ENCODE results near the gene CMC2. TPM values are rescaled to one million over a fixed set of nuclear protein-coding genes. Genes with fewer than 3 reads are reported as not detected.

Gene CMC2
- total and polyA plus RNA-seq, 10 donors: 28.6 to 104 (median 54.8) TPM

GRCh38 chr16:80966617-80967016, 40.1 kb downstream of the CMC2 start:
- Histone ChIP-seq H3K36me3 (peaks cover 0 to 16% (median 3%) of the 10 kb centered on the region in 6 donors), H3K9me3 (peaks cover 0 to 2% (median 0%) of the 10 kb centered on the region in 8 donors), H3K4me3 (no peak overlapping the region), H3K27ac (no peak overlapping the region), H3K4me1 (no peaks in the 10 kb centered on the region), H3K27me3 (replicated peaks in 1 of 7) (no peaks in the 10 kb centered on the region)
- 66 to 83% (median 73%) methylated on average over 4 of the region's 4 CpGs for WGBS, 5 donors
- intact Hi-C loops (cut with DNase I; ENCODE audit: low total_unique reads): no loop called here
- DNase-seq: no peak
- TF ChIP-seq CTCF (IDR thresholded peaks at IDR 0.05 in 8 of 11, conservative IDR thresholded peaks at IDR 0.05 in 3 of 11) (no peak), POLR2A (IDR thresholded peaks at IDR 0.05) (no peak), POLR2AphosphoS5 (IDR thresholded peaks at IDR 0.05) (no peak)

GRCh38 chr16:80964351-80964750, 42.3 kb downstream of the CMC2 start:
- no peaks in the 10 kb centered on the region for H3K27me3 ChIP-seq (replicated peaks in 1 of 7)
- H3K36me3 ChIP-seq: peaks cover 0 to 8% (median under 1%) of the 10 kb centered on the region in 6 donors
- WGBS, 5 donors: 55 to 66% (median 63%) methylated on average over 2 of the region's 2 CpGs
- no peak for DNase-seq
- no peak overlapping the region for H3K4me3 ChIP-seq
- H3K27ac ChIP-seq: no peak overlapping the region
- no peak for TF ChIP-seq POLR2AphosphoS5 (IDR thresholded peaks at IDR 0.05)
- no peak for TF ChIP-seq CTCF (IDR thresholded peaks at IDR 0.05 in 8 of 11, conservative IDR thresholded peaks at IDR 0.05 in 3 of 11)
- TF ChIP-seq POLR2A (IDR thresholded peaks at IDR 0.05): no peak
- no peaks in the 10 kb centered on the region for H3K4me1 ChIP-seq
- intact Hi-C loops (cut with DNase I; ENCODE audit: low total_unique reads): no loop called here
- peaks cover 0 to 25% (median 22%) of the 10 kb centered on the region in 8 donors for H3K9me3 ChIP-seq

- DNase-seq: no peak
- Histone ChIP-seq H3K4me1 (no peaks in the 10 kb centered on the region), H3K27ac (no peak overlapping the region), H3K27me3 (replicated peaks in 1 of 7) (no peaks in the 10 kb centered on the region), H3K9me3 (peaks cover 0 to 39% (median 37%) of the 10 kb centered on the region in 8 donors), H3K4me3 (no peak overlapping the region), H3K36me3 (no peaks in the 10 kb centered on the region)
- intact Hi-C loops (cut with DNase I; ENCODE audit: low total_unique reads): no loop called here
- 72 to 94% (median 81%) methylated on average over 2 of the region's 2 CpGs for WGBS, 5 donors
- TF ChIP-seq POLR2A (IDR thresholded peaks at IDR 0.05): no peak
- TF ChIP-seq POLR2AphosphoS5 (IDR thresholded peaks at IDR 0.05): no peak
- TF ChIP-seq CTCF (IDR thresholded peaks at IDR 0.05 in 8 of 11, conservative IDR thresholded peaks at IDR 0.05 in 3 of 11): no peak
These were observed 43.8 kb downstream of the CMC2 start for GRCh38 chr16:80962879-80963278.

- TF ChIP-seq POLR2A (IDR thresholded peaks at IDR 0.05) (no peak), CTCF (IDR thresholded peaks at IDR 0.05 in 8 of 11, conservative IDR thresholded peaks at IDR 0.05 in 3 of 11) (no peak), POLR2AphosphoS5 (IDR thresholded peaks at IDR 0.05) (no peak)
These were observed 48.4 kb downstream of the CMC2 start for GRCh38 chr16:80958284-80958683.

More at GRCh38 chr16:80958284-80958683, 48.4 kb downstream of the CMC2 start:
- intact Hi-C loops (cut with DNase I; ENCODE audit: low total_unique reads): no loop called here
- H3K9me3 ChIP-seq: peaks cover 0 to 59% (median 52%) of the 10 kb centered on the region in 8 donors
- H3K4me3 ChIP-seq: no peak overlapping the region
- no peaks in the 10 kb centered on the region for H3K36me3 ChIP-seq
- no peak for DNase-seq
- no peak overlapping the region for H3K27ac ChIP-seq
- no peaks in the 10 kb centered on the region for H3K27me3 ChIP-seq (replicated peaks in 1 of 7)
- H3K4me1 ChIP-seq: no peaks in the 10 kb centered on the region

Measured in spleen (tissue), 11 donors.